K562 (cell line): Measurements from ENCODE around the gene TBX19. TPM values are rescaled to one million over a fixed set of nuclear protein-coding genes. Genes with fewer than 3 reads are reported as not detected.

ENCODE experiments used
- CBFA2T3 ChIP-seq: fragments of 450-650 bp; IDR thresholded peaks from 2 replicates; pipeline ENCODE4 v1.6.1; 2017
- JUND ChIP-seq, 2 experiments: IDR thresholded peaks; 2 replicates in 1 of 2; 3 replicates in 1 of 2; pipeline ENCODE4 v1.6.1; 2011; ENCODE audit warnings: borderline replicate concordance in 2 of 2, low read depth in 2 of 2, low read length in 2 of 2, improper control_type of control experiment in 1 of 2, missing biosample characterization in 1 of 2, missing genetic modification characterization in 1 of 2, missing genetic modification reagents in 1 of 2
- NFE2 ChIP-seq: IDR thresholded peaks from 2 replicates; pipeline ENCODE4 v1.6.1; 2014; ENCODE audit warnings: antibody characterized with exemption, low read depth
- PURB ChIP-seq: sonication (generic); formaldehyde crosslinking; IDR thresholded peaks from 2 replicates; pipeline ENCODE4 v1.9.0; 2021; ENCODE audit warnings: low read depth, mild to moderate bottlenecking, missing genetic modification reagents
- RCOR1 ChIP-seq, 2 experiments: IDR thresholded peaks; 2 replicates each; pipeline ENCODE4 v1.6.1; 2012; ENCODE audit warnings: low read depth in 2 of 2, low read length in 2 of 2, borderline replicate concordance in 1 of 2, improper control_type of control experiment in 1 of 2
- ZNF197 ChIP-seq: fragments of 200-800 bp; sonication (Bioruptor generic); IDR thresholded peaks from 2 replicates; pipeline ENCODE4 v1.6.1; 2016; ENCODE audit warnings: low read depth, missing genetic modification characterization, missing compliant biosample characterization
- polyA plus RNA-seq, 8 experiments: library from polyadenylated mRNA; depleted of rRNA in 4 of 8; stranded (reverse) in 5 of 8; unstranded in 3 of 8; fragments of >200 nt; fragmentation: Nextera tagmentation in 2 of 8; fragmentation: Illumina TruSeq in 1 of 8; extraction: Ambion mirVana in 2 of 8; extraction: Trizol in 1 of 8; gene quantifications; 2 replicates each; pipeline versions ENCODE4 v1.2.1 to v1.2.3, GENCODE V29; 2011 to 2014; ENCODE audit warnings: inconsistent platforms in 1 of 8, missing spikeins in 1 of 8
- total RNA-seq, 7 experiments: library from RNA; depleted of rRNA in 6 of 7; stranded (reverse); fragments of >200 nt in 6 of 7; fragmentation: Illumina TruSeq in 2 of 7; extraction: Trizol in 2 of 7; gene quantifications; 2 replicates each; pipeline versions ENCODE4 v1.2.1 to v1.2.3, GENCODE V29; 2011 to 2021; ENCODE audit warnings: low replicate concordance in 1 of 7
- TF ChIP-seq, protein P1 (sequence below): fragments of 450-650 bp; IDR thresholded peaks from 2 replicates; pipeline ENCODE4 v1.6.1; 2016; ENCODE audit warnings: antibody characterized with exemption
- TF ChIP-seq, protein P2 (sequence below): fragments of 200-800 bp; sonication (Bioruptor generic); IDR thresholded peaks from 2 replicates; pipeline ENCODE4 v1.6.1; 2017; ENCODE audit warnings: missing genetic modification characterization, missing compliant biosample characterization
- TF ChIP-seq, protein P3 (sequence below): fragments of 450-650 bp; formaldehyde crosslinking; IDR thresholded peaks from 2 replicates; pipeline ENCODE4 v1.4.0; 2020; ENCODE audit warnings: mild to moderate bottlenecking, mixed read lengths

Gene TBX19
- total and polyA plus RNA-seq, 9 of the 15 experiments (the other 6 are each of a cell fraction or from before 2014, with no cell fraction given): 0.32 to 3.1 (median 0.95) TPM

DNA sequence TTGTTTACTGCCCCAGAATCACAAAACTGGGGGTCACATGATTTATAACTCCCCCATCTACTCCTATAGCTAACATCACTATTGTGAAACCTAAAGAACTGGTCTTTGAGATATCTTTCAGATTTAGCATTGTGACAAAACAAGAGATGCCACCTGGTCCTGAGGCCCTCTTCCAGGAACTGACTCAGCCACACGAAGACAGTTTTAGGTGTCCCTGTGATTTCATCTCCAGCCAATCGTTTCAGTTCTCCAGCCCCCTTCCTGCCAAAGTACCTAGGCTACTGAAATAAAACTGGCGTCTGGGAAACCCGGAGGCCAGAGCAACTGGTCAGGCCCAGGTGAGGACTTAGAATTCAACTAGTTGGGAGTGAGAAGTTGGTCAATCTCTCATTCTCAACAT, 36.6 kb downstream of the TBX19 start (continued):
- TF ChIP-seq, protein P1, sequence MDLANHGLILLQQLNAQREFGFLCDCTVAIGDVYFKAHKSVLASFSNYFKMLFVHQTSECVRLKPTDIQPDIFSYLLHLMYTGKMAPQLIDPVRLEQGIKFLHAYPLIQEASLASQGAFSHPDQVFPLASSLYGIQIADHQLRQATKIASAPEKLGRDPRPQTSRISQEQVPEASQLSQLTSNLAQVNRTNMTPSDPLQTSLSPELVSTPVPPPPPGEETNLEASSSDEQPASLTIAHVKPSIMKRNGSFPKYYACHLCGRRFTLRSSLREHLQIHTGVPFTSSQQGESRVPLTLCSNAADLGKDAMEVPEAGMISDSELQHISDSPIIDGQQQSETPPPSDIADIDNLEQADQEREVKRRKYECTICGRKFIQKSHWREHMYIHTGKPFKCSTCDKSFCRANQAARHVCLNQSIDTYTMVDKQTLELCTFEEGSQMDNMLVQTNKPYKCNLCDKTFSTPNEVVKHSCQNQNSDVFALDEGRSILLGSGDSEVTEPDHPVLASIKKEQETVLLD: no peak
- TF ChIP-seq ZNF197 (CRISPR knock-in tag): no peak
- TF ChIP-seq JUND (IDR thresholded peaks at IDR 0.05; ENCODE audit: borderline replicate concordance, low read depth, low read length): no peak
- peak; percentile 13; the same call in 1 of the 3 replicates for TF ChIP-seq JUND (tag; IDR thresholded peaks at IDR 0.05; ENCODE audit: borderline replicate concordance, low read depth, low read length)
- TF ChIP-seq, protein P2, sequence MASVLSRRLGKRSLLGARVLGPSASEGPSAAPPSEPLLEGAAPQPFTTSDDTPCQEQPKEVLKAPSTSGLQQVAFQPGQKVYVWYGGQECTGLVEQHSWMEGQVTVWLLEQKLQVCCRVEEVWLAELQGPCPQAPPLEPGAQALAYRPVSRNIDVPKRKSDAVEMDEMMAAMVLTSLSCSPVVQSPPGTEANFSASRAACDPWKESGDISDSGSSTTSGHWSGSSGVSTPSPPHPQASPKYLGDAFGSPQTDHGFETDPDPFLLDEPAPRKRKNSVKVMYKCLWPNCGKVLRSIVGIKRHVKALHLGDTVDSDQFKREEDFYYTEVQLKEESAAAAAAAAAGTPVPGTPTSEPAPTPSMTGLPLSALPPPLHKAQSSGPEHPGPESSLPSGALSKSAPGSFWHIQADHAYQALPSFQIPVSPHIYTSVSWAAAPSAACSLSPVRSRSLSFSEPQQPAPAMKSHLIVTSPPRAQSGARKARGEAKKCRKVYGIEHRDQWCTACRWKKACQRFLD (CRISPR knock-in tag): no peak
- TF ChIP-seq RCOR1 (IDR thresholded peaks at IDR 0.05; ENCODE audit: borderline replicate concordance in 1 of 2, low read depth in 2 of 2, low read length in 2 of 2): no peak
- TF ChIP-seq NFE2: no peak
- no peak for TF ChIP-seq PURB
- TF ChIP-seq, protein P3, sequence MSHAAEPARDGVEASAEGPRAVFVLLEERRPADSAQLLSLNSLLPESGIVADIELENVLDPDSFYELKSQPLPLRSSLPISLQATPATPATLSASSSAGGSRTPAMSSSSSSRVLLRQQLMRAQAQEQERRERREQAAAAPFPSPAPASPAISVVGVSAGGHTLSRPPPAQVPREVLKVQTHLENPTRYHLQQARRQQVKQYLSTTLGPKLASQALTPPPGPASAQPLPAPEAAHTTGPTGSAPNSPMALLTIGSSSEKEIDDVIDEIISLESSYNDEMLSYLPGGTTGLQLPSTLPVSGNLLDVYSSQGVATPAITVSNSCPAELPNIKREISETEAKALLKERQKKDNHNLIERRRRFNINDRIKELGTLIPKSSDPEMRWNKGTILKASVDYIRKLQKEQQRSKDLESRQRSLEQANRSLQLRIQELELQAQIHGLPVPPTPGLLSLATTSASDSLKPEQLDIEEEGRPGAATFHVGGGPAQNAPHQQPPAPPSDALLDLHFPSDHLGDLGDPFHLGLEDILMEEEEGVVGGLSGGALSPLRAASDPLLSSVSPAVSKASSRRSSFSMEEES (CRISPR knock-in tag): peak; percentile 64
- TF ChIP-seq CBFA2T3: peak; percentile 41; the same call in 1 of the 2 replicates
